Skeletal muscle cell (primary cell): ENCODE results near the gene COQ8A.

Experiments used
- DNase-seq: peaks from one replicate; pipeline ENCODE4 v3.0.0-alpha.2; 2010; ENCODE audit warnings: low read depth
- H3K4me3 ChIP-seq: 2 replicates; pipeline ENCODE4 v1.5.1; 2011; ENCODE audit warnings: low read depth, mild to moderate bottlenecking, control low read depth, low read length, moderate library complexity

COQ8A gene

GRCh38 chr1:226965581-226966440 lies 25.7 kb downstream of the COQ8A start:
- DNase-seq, result no peak
- H3K4me3 ChIP-seq, result no peak overlapping the region

GRCh38 chr1:226966683-226967082 lies 26.6 kb downstream of the COQ8A start:
- no peak overlapping the region for H3K4me3 ChIP-seq
- no peak for DNase-seq

- H3K4me3 ChIP-seq, result no peak overlapping the region
- peak; percentile 28 for DNase-seq
Measured at GRCh38 chr1:226967665-226968064, 27.6 kb downstream of the COQ8A start.

- no peak for DNase-seq
- no peak overlapping the region for H3K4me3 ChIP-seq
Measured at GRCh38 chr1:226971765-226972164, 31.7 kb downstream of the COQ8A start.

GRCh38 chr1:226972931-226973330 lies 32.8 kb downstream of the COQ8A start:
- no peak for DNase-seq
- no peak overlapping the region for H3K4me3 ChIP-seq

- peak; percentile 1 for DNase-seq
Measured at GRCh38 chr1:226973371-226973897, 33.3 kb downstream of the COQ8A start.

GRCh38 chr1:226973898-226974543 lies 33.9 kb downstream of the COQ8A start:
- DNase-seq, result peak; percentile 14

More at GRCh38 chr1:226973371-226973897, 33.3 kb downstream of the COQ8A start:
- H3K4me3 ChIP-seq, result no peak overlapping the region

GRCh38 chr1:226974544-226975258 lies 34.6 kb downstream of the COQ8A start:
- no peak for DNase-seq
- no peak overlapping the region for H3K4me3 ChIP-seq

More at GRCh38 chr1:226973898-226974543, 33.9 kb downstream of the COQ8A start:
- H3K4me3 ChIP-seq, result no peak overlapping the region

- no peak for DNase-seq
- no peak overlapping the region for H3K4me3 ChIP-seq
Measured at GRCh38 chr1:226975259-226976250, 35.5 kb downstream of the COQ8A start.

GRCh38 chr1:226976276-226976977 lies 36.3 kb downstream of the COQ8A start:
- H3K4me3 ChIP-seq, result no peak overlapping the region
- DNase-seq, result no peak

GRCh38 chr1:226976978-226977642 lies 37.0 kb downstream of the COQ8A start:
- H3K4me3 ChIP-seq, result no peak overlapping the region
- no peak for DNase-seq

GRCh38 chr1:226977643-226978431 lies 37.7 kb downstream of the COQ8A start:
- no peak overlapping the region for H3K4me3 ChIP-seq
- no peak for DNase-seq

- H3K4me3 ChIP-seq, result no peak overlapping the region
- DNase-seq, result no peak
Measured at GRCh38 chr1:226978432-226979114, 38.5 kb downstream of the COQ8A start.

- DNase-seq, result no peak
- no peak overlapping the region for H3K4me3 ChIP-seq
Measured at GRCh38 chr1:226979115-226979516, 39.0 kb downstream of the COQ8A start.

- no peak overlapping the region for H3K4me3 ChIP-seq
- DNase-seq, result no peak
Measured at GRCh38 chr1:226979517-226980121, 39.5 kb downstream of the COQ8A start.

- no peak overlapping the region for H3K4me3 ChIP-seq
- DNase-seq, result no peak
Measured at GRCh38 chr1:226980122-226980560, 40.0 kb downstream of the COQ8A start.
